ENCODE measurements around the gene KDM2A. TPM values are rescaled to one million over a fixed set of nuclear protein-coding genes. Genes with fewer than 3 reads are reported as not detected.

Gene KDM2A
- total RNA-seq, 4 donors from 2014 or later: 38.7 to 88.1 (median 73.5) TPM

DNA sequence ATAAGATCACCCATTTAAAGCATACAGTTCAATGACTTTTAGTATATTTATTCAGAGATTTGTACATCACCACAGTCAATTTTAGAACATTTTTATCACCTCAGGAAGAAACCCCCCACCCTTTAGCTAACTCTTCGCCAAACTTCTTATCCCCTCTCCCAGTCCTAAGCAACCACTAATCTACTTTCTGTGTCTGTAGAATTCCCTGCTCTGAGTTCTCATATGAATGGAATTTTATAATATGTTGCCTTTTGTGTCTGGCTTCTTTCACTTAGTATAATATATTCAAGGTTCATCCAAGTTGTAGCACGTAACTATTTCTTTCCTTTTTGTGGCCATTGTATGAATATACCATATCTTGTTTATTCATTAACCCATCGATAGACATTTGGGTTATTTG lies 173.6 kb downstream of the KDM2A start:
- peaks cover 2 to 11% of the 10 kb centered on the region in 2 donors for H3K36me3 ChIP-seq
- no peak overlapping the region for H3K27ac ChIP-seq
- H3K27me3 ChIP-seq: no peaks in the 10 kb centered on the region
- H3K4me3 ChIP-seq (replicated peaks in 1 of 3): no peak overlapping the region
- H3K9me3 ChIP-seq: no peaks in the 10 kb centered on the region
- TF ChIP-seq CTCF (IDR thresholded peaks at IDR 0.05): no peak
- no peak for TF ChIP-seq POLR2A (IDR thresholded peaks at IDR 0.05)
- WGBS, 2 donors: 56 to 59% methylated on average over 3 of the region's 3 CpGs
- peaks cover 15 to 19% of the 10 kb centered on the region in 2 donors for H3K4me1 ChIP-seq
- DNase-seq: no peak
- intact Hi-C loops (cut with DNase I): no loop called here

DNA sequence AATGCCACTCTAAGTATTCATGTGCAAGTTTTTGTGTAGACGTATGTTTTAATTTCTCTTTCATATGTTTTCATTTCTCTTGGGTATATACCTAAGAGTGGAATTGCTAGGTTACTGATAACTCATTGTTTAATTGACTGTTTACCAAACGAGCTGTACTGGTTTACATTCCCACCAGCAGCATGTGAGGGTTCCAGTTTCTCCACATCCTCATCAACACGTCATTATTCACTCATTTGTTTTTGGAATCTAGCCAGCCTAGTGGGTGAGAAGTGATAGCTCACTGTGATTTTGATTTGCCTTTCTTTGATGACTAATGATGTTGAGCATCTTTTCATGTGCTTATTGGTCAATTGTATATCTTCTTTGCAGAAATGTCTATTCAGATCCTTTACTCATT lies 174.0 kb downstream of the KDM2A start:
- no peak for DNase-seq
- Histone ChIP-seq H3K4me1 (peaks cover 10 to 15% of the 10 kb centered on the region in 2 donors), H3K36me3 (peaks cover 2 to 11% of the 10 kb centered on the region in 2 donors), H3K4me3 (replicated peaks in 1 of 3) (no peak overlapping the region), H3K27me3 (no peaks in the 10 kb centered on the region), H3K27ac (no peak overlapping the region), H3K9me3 (no peaks in the 10 kb centered on the region)
- TF ChIP-seq CTCF (IDR thresholded peaks at IDR 0.05): no peak
- TF ChIP-seq POLR2A (IDR thresholded peaks at IDR 0.05): no peak
- intact Hi-C loops (cut with DNase I): no loop called here
- WGBS, 2 donors: 69 to 76% methylated on average over 3 of the region's 3 CpGs

DNA sequence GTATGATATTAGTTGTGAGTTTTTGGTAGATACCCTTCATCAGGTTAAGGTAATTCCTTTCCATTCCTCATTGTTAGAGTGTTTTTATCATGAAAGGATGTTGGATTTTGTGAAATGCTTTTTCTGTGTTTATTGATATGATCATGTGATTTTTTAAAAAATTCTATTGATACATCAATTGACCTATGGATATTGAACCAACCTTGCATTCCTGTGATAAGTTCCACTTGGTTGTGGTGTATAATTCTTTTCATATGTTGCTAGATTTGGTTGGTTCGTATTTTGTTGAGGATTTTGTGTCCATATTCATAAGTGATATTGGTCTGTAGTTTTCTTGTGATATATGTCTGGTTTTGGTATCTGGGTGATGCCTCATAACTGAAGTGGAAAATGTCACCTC lies 176.8 kb downstream of the KDM2A start:
- Histone ChIP-seq H3K27ac (no peak overlapping the region), H3K9me3 (no peaks in the 10 kb centered on the region), H3K4me3 (replicated peaks in 1 of 3) (no peak overlapping the region), H3K36me3 (peaks cover 8 to 22% of the 10 kb centered on the region in 2 donors), H3K27me3 (no peaks in the 10 kb centered on the region), H3K4me1 (no peaks in the 10 kb centered on the region)
- no peak for DNase-seq
- intact Hi-C loops (cut with DNase I): no loop called here
- 96 to 100% methylated on average over 1 of the region's 1 CpG for WGBS, 2 donors
- TF ChIP-seq POLR2A (IDR thresholded peaks at IDR 0.05): no peak
- no peak for TF ChIP-seq CTCF (IDR thresholded peaks at IDR 0.05)

- DNase-seq: no peak
- Histone ChIP-seq H3K4me3 (replicated peaks in 1 of 3) (no peak overlapping the region), H3K27me3 (no peaks in the 10 kb centered on the region), H3K27ac (no peak overlapping the region), H3K9me3 (no peaks in the 10 kb centered on the region), H3K36me3 (peaks cover 8 to 11% of the 10 kb centered on the region in 2 donors), H3K4me1 (peaks cover 0 to 15% of the 10 kb centered on the region in 2 donors)
- TF ChIP-seq CTCF (IDR thresholded peaks at IDR 0.05) (no peak), POLR2A (IDR thresholded peaks at IDR 0.05) (no peak)
- 96 to 97% methylated on average over 7 of the region's 7 CpGs for WGBS, 2 donors
- intact Hi-C loops (cut with DNase I): no loop called here
Observed at GRCh38 chr11:67298786-67299185, 179.7 kb downstream of the KDM2A start.

DNA sequence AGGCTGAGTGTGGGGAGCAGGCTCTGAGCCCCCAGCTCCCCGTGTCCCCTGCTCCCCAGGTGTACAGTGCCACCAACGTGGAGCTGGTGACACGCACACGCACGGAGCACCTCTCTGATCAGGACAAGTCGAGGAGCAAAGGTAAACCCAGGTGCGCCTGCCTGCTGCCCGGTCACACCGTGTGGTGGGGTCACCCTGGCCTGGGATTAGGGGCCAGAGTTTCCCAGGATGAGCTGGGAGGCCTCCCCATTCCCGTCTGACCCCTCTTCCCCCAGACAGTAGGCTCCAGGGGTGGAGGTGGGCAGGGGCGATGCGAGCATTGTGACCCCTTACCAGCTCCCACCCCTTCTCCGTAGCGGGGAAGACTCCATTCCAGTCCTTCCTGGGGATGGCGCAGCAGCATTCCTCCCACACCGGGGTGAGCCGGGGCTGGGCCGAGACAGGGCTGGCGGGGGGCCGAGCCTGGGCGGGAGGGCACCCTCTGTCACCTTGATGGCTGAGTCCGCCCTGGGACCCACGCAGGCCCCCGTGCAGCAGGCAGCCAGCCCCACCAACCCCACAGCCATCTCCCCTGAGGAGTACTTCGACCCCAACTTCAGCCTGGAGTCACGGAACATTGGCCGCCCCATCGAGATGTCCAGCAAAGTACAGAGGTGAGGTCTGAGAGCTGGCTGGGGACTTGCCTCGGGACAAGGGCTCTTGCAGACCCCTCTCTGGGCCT lies 180.6 kb downstream of the KDM2A start:
- H3K4me3 ChIP-seq (replicated peaks in 1 of 3): no peak overlapping the region
- H3K4me1 ChIP-seq: peaks cover 7 to 21% of the 10 kb centered on the region in 2 donors
- peaks cover 8 to 11% of the 10 kb centered on the region in 2 donors for H3K36me3 ChIP-seq
- no peaks in the 10 kb centered on the region for H3K9me3 ChIP-seq
- no peak overlapping the region for H3K27ac ChIP-seq
- no peaks in the 10 kb centered on the region for H3K27me3 ChIP-seq
- peak in 1 of 2 donors; percentile 1 for DNase-seq
- 89 to 90% methylated on average over 19 to 29 of the region's 29 CpGs for WGBS, 2 donors
- no peak for TF ChIP-seq CTCF (IDR thresholded peaks at IDR 0.05)
- no peak for TF ChIP-seq POLR2A (IDR thresholded peaks at IDR 0.05)
- intact Hi-C loops (cut with DNase I): no loop called here

Data from thyroid gland (tissue), 4 donors.